WTC11 (cell line): ENCODE measurements around the gene C1QTNF1. TPM values are rescaled to one million over a fixed set of nuclear protein-coding genes. Genes with fewer than 3 reads are reported as not detected.

Experiments used
- ATAC-seq: fragments of 200-7000 bp; cut with Tn5 transposase; 2 replicates; pipeline ENCODE4 v1.10.0; 2021; ENCODE audit warnings: mild to moderate bottlenecking, moderate library complexity
- CTCF ChIA-PET: fragments of 300-600 bp; sonication (Branson Sonifier 250); formaldehyde crosslinking; loops from one replicate; lab custom pipeline; 2021; ENCODE audit warnings: antibody characterized with exemption; lab: Charles Lee
- POLR2A ChIA-PET: fragments of 350-600 bp; sonication (Branson Sonifier 250); formaldehyde crosslinking; loops from one replicate; lab custom pipeline; 2021; ENCODE audit warnings: antibody characterized with exemption; lab: Charles Lee
- DNase-seq: peaks from one replicate; pipeline ENCODE4 v3.0.0; 2021; ENCODE audit warnings: low spot score
- H3K27ac Mint-ChIP-seq: 2 replicates; pipeline ENCODE4 v1.8.0; 2021; ENCODE audit warnings: mixed read lengths
- H3K27me3 Mint-ChIP-seq: 2 replicates; pipeline ENCODE4 v1.8.0; 2021; ENCODE audit warnings: low read depth, mild to moderate bottlenecking, moderate library complexity, mixed read lengths
- H3K36me3 Mint-ChIP-seq: 2 replicates; pipeline ENCODE4 v1.8.0; 2021; ENCODE audit warnings: mixed read lengths
- H3K4me1 Mint-ChIP-seq: 2 replicates; pipeline ENCODE4 v1.8.0; 2022; ENCODE audit warnings: mixed read lengths
- H3K4me3 Mint-ChIP-seq: 2 replicates; pipeline ENCODE4 v1.8.0; 2021; ENCODE audit warnings: mild to moderate bottlenecking, moderate library complexity, mixed read lengths
- H3K9me3 Mint-ChIP-seq: 2 replicates; pipeline ENCODE4 v1.8.0; 2021; ENCODE audit warnings: mixed read lengths
- AFF4 ChIP-seq: sonication (generic); formaldehyde crosslinking; IDR thresholded peaks from 2 replicates; pipeline ENCODE4 v1.8.1; 2023; ENCODE audit warnings: mild to moderate bottlenecking, missing genetic modification reagents, borderline replicate concordance
- ATF2 ChIP-seq: sonication (generic); formaldehyde crosslinking; IDR thresholded peaks from 2 replicates; pipeline ENCODE4 v1.8.1; 2022; ENCODE audit warnings: low read depth, missing genetic modification reagents, borderline replicate concordance
- ATF3 ChIP-seq: sonication (generic); formaldehyde crosslinking; conservative IDR thresholded peaks from 2 replicates; pipeline ENCODE4 v1.8.1; 2022; ENCODE audit warnings: mild to moderate bottlenecking, missing genetic modification reagents
- CREB1 ChIP-seq: sonication (generic); formaldehyde crosslinking; IDR thresholded peaks from 2 replicates; pipeline ENCODE4 v1.8.0; 2023; ENCODE audit warnings: mild to moderate bottlenecking, missing genetic modification reagents
- CREM ChIP-seq: sonication (generic); formaldehyde crosslinking; IDR thresholded peaks from 2 replicates; pipeline ENCODE4 v1.8.1; 2022; ENCODE audit warnings: mild to moderate bottlenecking, missing genetic modification reagents, moderate library complexity
- E2F1 ChIP-seq: sonication (generic); formaldehyde crosslinking; IDR thresholded peaks from 2 replicates; pipeline ENCODE4 v1.8.0; 2022; ENCODE audit warnings: mild to moderate bottlenecking, missing genetic modification reagents
- E2F4 ChIP-seq: sonication (generic); formaldehyde crosslinking; IDR thresholded peaks from 2 replicates; pipeline ENCODE4 v1.8.1; 2022; ENCODE audit warnings: low read depth, mild to moderate bottlenecking, moderate library complexity, missing genetic modification reagents, borderline replicate concordance
- FOXK1 ChIP-seq: sonication (generic); formaldehyde crosslinking; IDR thresholded peaks from 2 replicates; pipeline ENCODE4 v1.8.0; 2022; ENCODE audit warnings: mild to moderate bottlenecking, moderate library complexity, missing genetic modification reagents
- JAZF1 ChIP-seq: fragments of 250-450 bp; sonication (Bioruptor Pico); IDR thresholded peaks from 2 replicates; pipeline ENCODE4 v1.9.0; 2021; ENCODE audit warnings: moderate library complexity, mild to moderate bottlenecking, inconsistent platforms
- PREB ChIP-seq: sonication (generic); formaldehyde crosslinking; IDR thresholded peaks from 2 replicates; pipeline ENCODE4 v1.8.1; 2022; ENCODE audit warnings: mild to moderate bottlenecking, missing genetic modification reagents, moderate library complexity, borderline replicate concordance
- SMAD4 ChIP-seq: sonication (generic); formaldehyde crosslinking; IDR thresholded peaks from 2 replicates; pipeline ENCODE4 v1.8.0; 2022; ENCODE audit warnings: mild to moderate bottlenecking, missing genetic modification reagents
- TEAD1 ChIP-seq: sonication (generic); formaldehyde crosslinking; IDR thresholded peaks from 2 replicates; pipeline ENCODE4 v1.8.0; 2022; ENCODE audit warnings: mild to moderate bottlenecking, missing genetic modification reagents
- ZBTB43 ChIP-seq: sonication (generic); formaldehyde crosslinking; IDR thresholded peaks from 2 replicates; pipeline ENCODE4 v1.8.1; 2023; ENCODE audit warnings: mild to moderate bottlenecking, missing genetic modification reagents
- ZNF317 ChIP-seq: sonication (generic); formaldehyde crosslinking; IDR thresholded peaks from 2 replicates; pipeline ENCODE4 v1.8.1; 2023; ENCODE audit warnings: low read depth, mild to moderate bottlenecking, moderate library complexity, missing genetic modification reagents, borderline replicate concordance
- ZNF416 ChIP-seq: fragments of 250-450 bp; sonication (Bioruptor Pico); IDR thresholded peaks from 2 replicates; pipeline ENCODE4 v1.9.0; 2021; ENCODE audit warnings: mild to moderate bottlenecking, inconsistent platforms
- ZNF671 ChIP-seq: fragments of 250-450 bp; sonication (Bioruptor Pico); IDR thresholded peaks from 2 replicates; pipeline ENCODE4 v1.8.0; 2021; ENCODE audit warnings: mild to moderate bottlenecking
- total RNA-seq: library from RNA; stranded (reverse); gene quantifications from 3 replicates; pipeline ENCODE4 v1.2.3, GENCODE V29; 2021

C1QTNF1 gene
- total RNA-seq, 1 experiment from 2014 or later = 1.7 TPM

- TF ChIP-seq AFF4 (CRISPR knock-in tag) = no peak
- no peak for TF ChIP-seq E2F4 (CRISPR knock-in tag)
- TF ChIP-seq TEAD1 (CRISPR knock-in tag) = no peak
- TF ChIP-seq SMAD4 (CRISPR knock-in tag) = no peak
- no peak for TF ChIP-seq JAZF1 (CRISPR knock-in tag)
- no peak for TF ChIP-seq ZBTB43
- TF ChIP-seq ATF3 (CRISPR knock-in tag) = no peak
- TF ChIP-seq, all 79 proteins: peak for 0
Observed at GRCh38 chr17:79033741-79034501, 10.0 kb downstream of the C1QTNF1 start (continued).

- Mint-ChIP-seq H3K9me3 (no peaks in the 10 kb centered on the region), H3K4me3 (no peak overlapping the region), H3K36me3 (no peaks in the 10 kb centered on the region), H3K4me1 (peaks cover 6% of the 10 kb centered on the region; the same call in 1 of the 2 replicates), H3K27ac (no peak overlapping the region), H3K27me3 (peaks cover 24% of the 10 kb centered on the region)
- ChIA-PET CTCF (interaction anchor here (1.3 to 3.8 kb wide), 2 partner anchors 10 to 169 kb away, joined by 3 to 31 read pairs; no protein-coding TSS in a partner anchor), POLR2A (no interaction called here)
- TF ChIP-seq E2F1 (CRISPR knock-in tag) = no peak
- ATAC-seq (no peak), DNase-seq (no peak)
Observed at GRCh38 chr17:79034931-79035485, 11.0 kb downstream of the C1QTNF1 start.

GRCh38 chr17:79035686-79036085, 11.7 kb downstream of the C1QTNF1 start:
- ChIA-PET POLR2A (no interaction called here), CTCF (interaction anchor here (2.1 kb wide), 1 partner anchor 10 kb away, joined by 12 read pairs; no protein-coding TSS in a partner anchor)
- H3K36me3 Mint-ChIP-seq = no peaks in the 10 kb centered on the region
- no peaks in the 10 kb centered on the region for H3K9me3 Mint-ChIP-seq
- DNase-seq (no peak), ATAC-seq (no peak)
- H3K4me1 Mint-ChIP-seq = peaks cover 6% of the 10 kb centered on the region; the same call in 1 of the 2 replicates
- H3K27ac Mint-ChIP-seq = no peak overlapping the region
- peaks cover 21% of the 10 kb centered on the region for H3K27me3 Mint-ChIP-seq
- no peak overlapping the region for H3K4me3 Mint-ChIP-seq
- no peak for TF ChIP-seq ZNF671 (CRISPR knock-in tag)
- no peak for TF ChIP-seq PREB (CRISPR knock-in tag)
- no peak for TF ChIP-seq CREM (CRISPR knock-in tag)
- no peak for TF ChIP-seq ZNF416 (CRISPR knock-in tag)
- TF ChIP-seq ATF2 (CRISPR knock-in tag) = no peak
- no peak for TF ChIP-seq CREB1 (CRISPR knock-in tag)
- TF ChIP-seq FOXK1 (CRISPR knock-in tag) = no peak
- no peak for TF ChIP-seq AFF4 (CRISPR knock-in tag)
- TF ChIP-seq ZNF317 (CRISPR knock-in tag) = no peak
